Brain microvascular endothelial cell (primary cell): Measurements from ENCODE around the gene MOV10L1.

Source experiments
- DNase-seq: peaks from one replicate; pipeline ENCODE4 v3.0.0-alpha.2; 2020
- H3K27ac ChIP-seq: fragments of 250-450 bp; sonication (Bioruptor Pico); 2 replicates; pipeline ENCODE4 v1.5.1; 2020; ENCODE audit warnings: mild to moderate bottlenecking, moderate library complexity
- H3K27me3 ChIP-seq: fragments of 250-450 bp; sonication (Bioruptor Pico); replicated peaks from 2 replicates; pipeline ENCODE4 v1.5.1; 2020; ENCODE audit warnings: mild to moderate bottlenecking
- H3K36me3 ChIP-seq: fragments of 250-450 bp; sonication (Bioruptor Pico); replicated peaks from 2 replicates; pipeline ENCODE4 v1.5.1; 2020; ENCODE audit warnings: mild to moderate bottlenecking
- H3K4me3 ChIP-seq: 2 replicates; pipeline ENCODE4 v1.5.1; 2011; ENCODE audit warnings: low read depth, mild to moderate bottlenecking, control low read depth, low read length, moderate library complexity
- in situ Hi-C: cut with HindIII; loops from 2 replicates; pipeline ENCODE4 v1.10.0; 2017; ENCODE audit warnings: low sequenced_read_pairs, low pct_ligation_motif_present
- TF ChIP-seq, protein P1 (sequence below): IDR thresholded peaks from 2 replicates; pipeline ENCODE4 v1.5.1; 2011; ENCODE audit warnings: low read depth, mild to moderate bottlenecking, moderate library complexity, low read length, control low read depth, inconsistent platforms; ENCODE audit errors: missing control alignments

The MOV10L1 gene

DNA sequence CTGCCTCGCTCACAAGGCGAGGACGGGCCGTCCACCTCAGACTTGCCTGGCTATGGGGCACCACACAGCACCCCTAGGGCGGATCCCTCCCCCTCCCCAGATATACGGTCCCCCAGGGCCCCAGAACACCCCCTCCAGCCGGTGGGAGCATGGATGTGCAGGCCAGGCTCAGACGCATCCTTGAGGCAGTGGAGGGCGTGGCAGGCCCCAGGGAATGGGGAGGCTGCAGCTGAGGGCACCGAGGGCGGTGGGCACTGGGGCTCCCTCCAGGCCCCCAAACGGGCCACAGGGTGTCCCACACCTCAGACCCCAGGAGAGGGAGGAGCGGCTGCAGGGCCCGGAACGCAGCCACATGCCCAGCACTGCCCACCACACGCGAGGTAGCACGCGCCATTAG, 43.8 kb upstream of the MOV10L1 start:
- in situ Hi-C loops = no loop called here
- H3K4me3 ChIP-seq = no peak overlapping the region
- no peak for DNase-seq
- no peak overlapping the region for H3K27ac ChIP-seq
- no peaks in the 10 kb centered on the region for H3K36me3 ChIP-seq
- H3K27me3 ChIP-seq = no peaks in the 10 kb centered on the region
- TF ChIP-seq, protein P1, sequence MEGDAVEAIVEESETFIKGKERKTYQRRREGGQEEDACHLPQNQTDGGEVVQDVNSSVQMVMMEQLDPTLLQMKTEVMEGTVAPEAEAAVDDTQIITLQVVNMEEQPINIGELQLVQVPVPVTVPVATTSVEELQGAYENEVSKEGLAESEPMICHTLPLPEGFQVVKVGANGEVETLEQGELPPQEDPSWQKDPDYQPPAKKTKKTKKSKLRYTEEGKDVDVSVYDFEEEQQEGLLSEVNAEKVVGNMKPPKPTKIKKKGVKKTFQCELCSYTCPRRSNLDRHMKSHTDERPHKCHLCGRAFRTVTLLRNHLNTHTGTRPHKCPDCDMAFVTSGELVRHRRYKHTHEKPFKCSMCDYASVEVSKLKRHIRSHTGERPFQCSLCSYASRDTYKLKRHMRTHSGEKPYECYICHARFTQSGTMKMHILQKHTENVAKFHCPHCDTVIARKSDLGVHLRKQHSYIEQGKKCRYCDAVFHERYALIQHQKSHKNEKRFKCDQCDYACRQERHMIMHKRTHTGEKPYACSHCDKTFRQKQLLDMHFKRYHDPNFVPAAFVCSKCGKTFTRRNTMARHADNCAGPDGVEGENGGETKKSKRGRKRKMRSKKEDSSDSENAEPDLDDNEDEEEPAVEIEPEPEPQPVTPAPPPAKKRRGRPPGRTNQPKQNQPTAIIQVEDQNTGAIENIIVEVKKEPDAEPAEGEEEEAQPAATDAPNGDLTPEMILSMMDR = no peak

DNA sequence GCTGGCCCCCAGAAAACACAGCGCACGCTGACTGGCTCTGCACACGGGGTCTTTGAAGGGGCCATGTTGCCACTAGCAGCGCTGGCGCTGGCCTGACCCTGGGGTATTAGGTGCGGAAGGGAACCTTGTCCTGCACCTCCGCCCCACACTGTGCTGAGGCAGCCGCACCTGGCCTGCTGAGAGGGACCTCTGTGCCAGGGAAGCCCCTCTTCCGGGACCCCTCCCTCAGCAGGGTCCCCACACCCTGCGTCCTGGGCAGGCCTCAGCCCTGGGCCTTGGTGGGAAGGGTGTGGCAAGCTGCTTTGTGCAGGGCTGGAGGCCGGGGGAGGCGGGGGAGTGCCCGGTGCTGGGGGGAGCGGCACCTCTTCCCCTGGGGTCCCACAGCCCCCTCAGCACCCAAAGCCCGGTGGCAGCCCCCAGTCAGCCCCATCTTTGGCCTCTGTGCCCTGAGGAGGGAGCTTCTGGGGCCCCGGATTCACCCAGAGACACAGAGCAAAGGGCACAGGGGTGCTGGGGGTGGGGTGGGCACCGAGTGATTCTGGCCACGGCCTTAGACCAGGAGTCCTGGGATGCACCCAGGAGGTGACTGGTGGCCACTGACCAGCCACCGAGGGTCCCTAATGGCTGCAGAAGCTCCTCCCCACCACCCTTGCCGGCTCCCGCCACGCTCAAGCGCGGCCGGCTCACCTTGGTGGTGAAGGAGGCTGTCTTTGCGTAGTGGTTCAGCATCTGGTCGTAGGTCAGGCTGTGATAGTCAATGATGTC, 43.1 kb upstream of the MOV10L1 start:
- TF ChIP-seq, protein P1 = no peak
- H3K27ac ChIP-seq = no peak overlapping the region
- H3K4me3 ChIP-seq = no peak overlapping the region
- no peak for DNase-seq
- in situ Hi-C loops = no loop called here
- no peaks in the 10 kb centered on the region for H3K27me3 ChIP-seq
- H3K36me3 ChIP-seq = no peaks in the 10 kb centered on the region

DNA sequence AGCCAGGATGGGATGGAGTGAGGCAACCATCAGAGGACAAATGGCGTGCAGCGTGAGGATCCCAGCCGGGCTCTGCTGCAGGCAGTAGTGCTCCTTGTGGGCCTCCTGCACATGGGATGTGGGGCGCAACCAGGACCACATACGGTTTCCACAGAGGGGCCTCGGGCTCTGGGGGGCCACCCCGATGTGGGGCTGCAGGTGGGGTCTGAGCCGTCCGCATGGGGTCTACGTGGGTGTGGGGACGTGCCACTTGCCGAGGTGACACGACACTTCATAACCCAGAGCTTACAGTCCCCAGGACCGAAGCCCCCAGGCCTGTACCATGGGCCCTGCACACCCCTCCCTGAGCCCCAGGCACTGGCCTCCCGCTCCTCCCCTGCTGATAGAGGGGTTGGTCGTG, 42.5 kb upstream of the MOV10L1 start:
- DNase-seq = no peak
- Histone ChIP-seq H3K4me3 (no peak overlapping the region), H3K27ac (no peak overlapping the region), H3K27me3 (no peaks in the 10 kb centered on the region), H3K36me3 (no peaks in the 10 kb centered on the region)
- in situ Hi-C loops = no loop called here
- TF ChIP-seq, protein P1 = no peak

DNA sequence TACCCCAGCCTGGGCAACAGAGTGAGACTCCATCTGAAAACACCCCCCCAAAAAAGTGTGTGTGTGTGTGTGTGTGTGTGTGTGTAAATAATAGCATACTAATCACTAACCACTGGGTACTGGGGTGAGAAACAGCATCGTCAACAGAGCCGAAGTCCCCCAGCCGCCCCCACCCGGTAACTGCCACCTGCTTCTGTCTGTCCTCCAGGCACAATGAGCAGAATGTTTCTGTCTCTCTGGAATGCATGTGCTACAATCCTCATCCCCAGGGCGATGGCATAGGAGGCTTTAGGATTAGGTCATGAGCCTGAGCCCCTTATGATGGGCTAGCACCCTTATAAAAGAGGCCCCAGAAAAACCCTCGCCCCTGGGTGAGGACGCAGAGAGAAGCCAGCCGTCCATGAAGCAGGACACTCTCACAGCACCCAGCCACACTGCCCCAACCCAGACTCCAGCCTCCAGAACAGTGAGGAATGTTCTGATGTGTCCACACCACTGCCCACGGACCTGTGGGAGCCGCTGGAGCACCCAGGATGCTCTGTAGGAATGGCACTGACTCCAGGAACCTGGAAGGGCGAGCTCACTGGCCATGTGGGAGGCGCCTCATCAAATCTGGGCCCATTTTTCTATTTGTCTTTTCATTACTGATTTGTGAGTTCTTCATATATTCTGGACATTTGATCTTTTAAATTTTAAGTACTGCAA, 41.6 kb upstream of the MOV10L1 start:
- no peaks in the 10 kb centered on the region for H3K36me3 ChIP-seq
- H3K27ac ChIP-seq = no peak overlapping the region
- H3K27me3 ChIP-seq = no peaks in the 10 kb centered on the region
- DNase-seq = no peak
- H3K4me3 ChIP-seq = no peak overlapping the region
- in situ Hi-C loops = no loop called here
- TF ChIP-seq, protein P1 = no peak

DNA sequence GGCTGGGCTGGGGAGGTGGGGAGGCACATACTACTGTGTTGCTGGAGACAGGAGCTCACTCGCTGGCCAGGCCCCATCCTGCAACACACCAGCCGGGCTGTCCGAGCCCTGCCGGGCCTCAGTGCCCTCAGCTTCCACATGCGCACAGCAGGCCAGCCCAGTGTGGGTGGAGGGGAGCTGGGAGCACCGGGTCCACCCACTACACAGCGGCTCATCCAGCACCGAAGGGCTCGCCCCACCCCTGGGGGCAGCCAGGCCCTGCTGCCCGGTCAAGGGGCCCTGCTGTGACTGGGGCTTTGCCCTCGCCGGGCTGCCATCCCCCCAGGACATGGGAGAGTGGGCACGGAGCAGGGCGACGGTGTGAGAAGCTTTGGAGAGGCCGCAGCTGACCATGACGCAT, 41.0 kb upstream of the MOV10L1 start:
- no peaks in the 10 kb centered on the region for H3K27me3 ChIP-seq
- TF ChIP-seq, protein P1 = no peak
- DNase-seq = no peak

More for the DNA sequence above, 41.0 kb upstream of the MOV10L1 start:
- Histone ChIP-seq H3K27ac (no peak overlapping the region), H3K4me3 (no peak overlapping the region), H3K36me3 (no peaks in the 10 kb centered on the region)
- in situ Hi-C loops = no loop called here
